Body of pancreas (tissue), 4 donors: ENCODE results near the gene MT1B. TPM values are rescaled to one million over a fixed set of nuclear protein-coding genes. Genes with fewer than 3 reads are reported as not detected.

Experiments used
- ATAC-seq: fragments of 150-250 bp; one replicate; pipeline ENCODE4 v1.9.1; 2016
- DNase-seq, 4 donors: peaks; one replicate each; pipeline ENCODE4 v3.0.0-alpha.2; 2019
- H3K27ac ChIP-seq, 4 donors: fragments of 200-600 bp; sonication (generic); 1 replicate in 3 of 4; 2 replicates in 1 of 4; pipeline versions ENCODE4 v1.5.1 to v1.6.1; 2016 to 2019; ENCODE audit warnings: mild to moderate bottlenecking in 1 of 4, mixed read lengths in 1 of 4, moderate library complexity in 1 of 4
- H3K27me3 ChIP-seq, 2 donors: fragments of 200-600 bp; sonication (generic); one replicate each; pipeline ENCODE4 v1.6.0; 2016; ENCODE audit warnings: mild to moderate bottlenecking in 1 of 2
- H3K36me3 ChIP-seq, 2 donors: fragments of 200-600 bp; sonication (generic); replicated peaks in 1 of 2; 2 replicates each; pipeline ENCODE4 v1.5.1; 2016; ENCODE audit warnings: low read depth in 2 of 2; ENCODE audit not compliant: insufficient read depth in 1 of 2
- H3K4me1 ChIP-seq: fragments of 200-600 bp; sonication (generic); one replicate; pipeline ENCODE4 v1.6.0; 2016
- H3K4me3 ChIP-seq, 2 donors: fragments of 200-600 bp; sonication (generic); 1 replicate in 1 of 2; 2 replicates in 1 of 2; pipeline ENCODE4 v1.5.1; 2016 to 2019
- H3K9me3 ChIP-seq, 3 donors: fragments of 200-600 bp; sonication (generic); 1 replicate in 2 of 3; 2 replicates in 1 of 3; pipeline ENCODE4 v1.5.1; 2016
- POLR2A ChIP-seq, 3 donors: fragments of 450-650 bp; IDR thresholded peaks; one replicate each; pipeline ENCODE4 v1.6.1; 2016; ENCODE audit warnings: antibody characterized with exemption in 3 of 3, mild to moderate bottlenecking in 2 of 3
- WGBS, 2 donors: methylation state at CpG; one replicate each; pipeline ENCODE4 v1.1.5; 2017; 5-methylcytosine and 5-hydroxymethylcytosine counted together
- intact Hi-C: fragments of 100-400 bp; cut with DNase I; formaldehyde crosslinking; loops from one replicate; pipeline ENCODE4 v1.15.1; 2023
- total RNA-seq, 2 donors: library from RNA; depleted of rRNA; stranded (reverse); fragments of >200 nt; gene quantifications; one replicate each; pipeline ENCODE4 v1.1.0, GENCODE V29; 2016
- TF ChIP-seq, protein P1 (sequence below), 7 experiments: fragments of 450-650 bp in 4 of 7; fragments of 200-600 bp in 3 of 7; sonication (generic) in 3 of 7; IDR thresholded peaks; one replicate each; pipeline ENCODE4 v1.5.1; 2016 to 2019; ENCODE audit warnings: antibody characterized with exemption in 7 of 7

Gene MT1B
- total RNA-seq, 2 donors from 2014 or later, result not detected

DNA sequence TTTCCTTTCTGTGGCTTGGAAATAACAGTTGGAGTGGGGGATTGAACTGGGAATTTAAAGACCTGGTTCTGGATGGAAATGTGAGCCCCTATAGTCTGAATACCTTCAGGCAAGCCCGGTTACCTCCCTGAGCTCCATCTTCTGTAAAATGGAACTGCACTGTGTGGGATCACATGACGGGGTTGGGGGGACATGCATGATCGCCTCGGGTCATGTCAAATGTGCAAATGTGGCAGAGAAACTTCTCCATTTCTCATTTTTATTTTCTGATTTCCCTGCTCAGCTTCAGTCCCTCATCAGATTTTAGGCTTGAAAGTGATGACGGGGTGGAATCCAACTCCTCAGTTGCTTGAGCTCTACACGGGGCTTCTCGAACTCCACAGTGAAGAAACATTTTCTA, 1.5 kb downstream of the MT1B start:
- Histone ChIP-seq H3K27ac (no peak overlapping the region), H3K27me3 (no peaks in the 10 kb centered on the region), H3K36me3 (no peaks in the 10 kb centered on the region), H3K9me3 (no peaks in the 10 kb centered on the region), H3K4me3 (no peak overlapping the region), H3K4me1 (peaks cover 6% of the 10 kb centered on the region)
- 74 to 86% methylated on average over 7 of the region's 7 CpGs for WGBS, 2 donors
- DNase-seq (no peak), ATAC-seq (no peak)
- TF ChIP-seq, protein P1, sequence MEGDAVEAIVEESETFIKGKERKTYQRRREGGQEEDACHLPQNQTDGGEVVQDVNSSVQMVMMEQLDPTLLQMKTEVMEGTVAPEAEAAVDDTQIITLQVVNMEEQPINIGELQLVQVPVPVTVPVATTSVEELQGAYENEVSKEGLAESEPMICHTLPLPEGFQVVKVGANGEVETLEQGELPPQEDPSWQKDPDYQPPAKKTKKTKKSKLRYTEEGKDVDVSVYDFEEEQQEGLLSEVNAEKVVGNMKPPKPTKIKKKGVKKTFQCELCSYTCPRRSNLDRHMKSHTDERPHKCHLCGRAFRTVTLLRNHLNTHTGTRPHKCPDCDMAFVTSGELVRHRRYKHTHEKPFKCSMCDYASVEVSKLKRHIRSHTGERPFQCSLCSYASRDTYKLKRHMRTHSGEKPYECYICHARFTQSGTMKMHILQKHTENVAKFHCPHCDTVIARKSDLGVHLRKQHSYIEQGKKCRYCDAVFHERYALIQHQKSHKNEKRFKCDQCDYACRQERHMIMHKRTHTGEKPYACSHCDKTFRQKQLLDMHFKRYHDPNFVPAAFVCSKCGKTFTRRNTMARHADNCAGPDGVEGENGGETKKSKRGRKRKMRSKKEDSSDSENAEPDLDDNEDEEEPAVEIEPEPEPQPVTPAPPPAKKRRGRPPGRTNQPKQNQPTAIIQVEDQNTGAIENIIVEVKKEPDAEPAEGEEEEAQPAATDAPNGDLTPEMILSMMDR (IDR thresholded peaks at IDR 0.05), result no peak
- TF ChIP-seq POLR2A (IDR thresholded peaks at IDR 0.05), result no peak
- intact Hi-C loops, result no loop called here

DNA sequence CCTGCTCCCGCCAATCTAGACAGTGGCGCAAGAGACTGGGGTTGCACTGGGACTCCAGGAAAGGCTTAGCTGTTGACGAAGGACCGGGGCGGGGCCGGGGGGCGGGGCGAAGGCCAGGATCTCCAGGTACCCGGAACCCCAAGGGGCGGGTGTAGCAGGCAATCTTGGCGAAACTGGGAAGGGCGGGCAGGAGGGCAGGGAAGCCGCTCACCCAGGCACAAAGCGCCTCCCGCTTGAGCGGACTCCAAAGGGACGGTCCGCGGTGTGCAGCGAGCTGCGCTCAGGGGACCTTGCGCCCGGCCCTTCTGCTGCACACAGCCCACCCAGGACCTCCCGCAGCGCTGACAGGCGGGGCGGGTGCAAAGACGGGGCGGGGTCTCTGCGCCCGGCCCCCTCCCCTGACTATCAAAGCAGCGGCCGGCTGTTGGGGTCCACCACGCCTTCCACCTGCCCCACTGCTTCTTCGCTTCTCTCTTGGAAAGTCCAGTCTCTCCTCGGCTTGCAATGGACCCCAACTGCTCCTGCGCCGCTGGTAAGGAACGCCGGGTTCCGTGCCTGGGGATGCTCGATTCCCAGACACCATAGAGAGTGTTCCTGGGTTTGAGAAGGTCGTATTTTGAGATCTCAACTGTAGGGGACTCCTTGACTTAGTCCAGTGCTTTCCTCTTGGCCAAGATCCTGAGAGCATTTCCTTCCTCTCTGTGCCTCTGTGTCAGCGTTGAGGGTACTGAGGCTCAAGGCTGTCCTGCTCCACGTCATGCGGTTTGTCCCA, 6.1 kb downstream of the MT1B start, which contains the start of gene MT1F:
TSS of gene MT1F (plus strand) at position 405 of the 772 bp plus-strand sequence. CDS start at position 505, 100 bp downstream.
- WGBS, 2 donors, result 0 to 1% methylated on average over 16 to 45 of the region's 46 CpGs
- ATAC-seq, result peak; percentile 96
- peaks cover 21% of the 10 kb centered on the region for H3K4me1 ChIP-seq

DNA sequence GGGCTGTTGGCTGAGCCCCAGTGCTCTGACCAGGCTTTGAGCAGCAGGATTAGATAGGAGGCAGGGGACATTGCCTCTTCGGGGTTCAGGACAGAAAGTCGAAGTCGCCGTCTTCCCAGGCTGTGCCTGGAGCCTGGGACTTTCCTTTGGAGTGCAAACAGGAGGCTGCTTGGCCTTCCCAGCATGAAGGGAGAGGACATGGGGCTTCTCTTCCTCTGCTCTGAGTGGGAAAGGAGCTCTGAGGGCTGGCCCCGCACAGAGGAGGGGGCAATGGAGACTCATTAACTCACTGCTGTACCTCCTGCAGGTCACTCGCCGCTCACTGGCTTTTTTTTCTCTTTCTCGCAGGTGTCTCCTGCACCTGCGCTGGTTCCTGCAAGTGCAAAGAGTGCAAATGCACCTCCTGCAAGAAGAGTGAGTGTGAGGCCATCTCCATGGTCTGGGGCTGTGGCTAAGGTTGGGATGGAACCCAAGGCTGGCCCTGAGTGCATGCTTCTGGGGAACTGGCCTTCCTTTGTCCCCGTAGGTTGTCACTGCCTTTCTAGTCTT, 6.7 kb downstream of the MT1B start:
- WGBS, 2 donors, result 9 to 10% methylated on average over 7 to 10 of the region's 10 CpGs
- peak in 2 of 4 donors; percentile 39 to 66 for DNase-seq
- Histone ChIP-seq H3K27me3 (no peaks in the 10 kb centered on the region), H3K27ac (peak overlapping the region; percentile 92 to 97 (median 96)), H3K9me3 (no peaks in the 10 kb centered on the region), H3K36me3 (no peaks in the 10 kb centered on the region), H3K4me1 (peaks cover 21% of the 10 kb centered on the region), H3K4me3 (peak overlapping the region; percentile 20 to 61)
- TF ChIP-seq, protein P1 (IDR thresholded peaks at IDR 0.05), result peak in 1 of 7 experiments; percentile 9
- no peak for TF ChIP-seq POLR2A (IDR thresholded peaks at IDR 0.05)
- ATAC-seq, result peak; percentile 6
- intact Hi-C loops, result no loop called here

More for the DNA sequence above, 6.1 kb downstream of the MT1B start, which contains the start of gene MT1F:
- peak; percentile 76 to 85 (median 83) for TF ChIP-seq POLR2A (IDR thresholded peaks at IDR 0.05)
- TF ChIP-seq, protein P1 (IDR thresholded peaks at IDR 0.05), result peak in 2 of 7 experiments; percentile 33 to 37
- Histone ChIP-seq H3K9me3 (no peaks in the 10 kb centered on the region), H3K4me3 (peak within 1 kb of the TSS; percentile 20 to 61), H3K27ac (peak within 1 kb of the TSS; percentile 92 to 97 (median 96)), H3K27me3 (no peaks in the 10 kb centered on the region), H3K36me3 (no peaks in the 10 kb centered on the region)
- peak; percentile 97 to 99 (median 98) for DNase-seq
- intact Hi-C loops, result no loop called here

DNA sequence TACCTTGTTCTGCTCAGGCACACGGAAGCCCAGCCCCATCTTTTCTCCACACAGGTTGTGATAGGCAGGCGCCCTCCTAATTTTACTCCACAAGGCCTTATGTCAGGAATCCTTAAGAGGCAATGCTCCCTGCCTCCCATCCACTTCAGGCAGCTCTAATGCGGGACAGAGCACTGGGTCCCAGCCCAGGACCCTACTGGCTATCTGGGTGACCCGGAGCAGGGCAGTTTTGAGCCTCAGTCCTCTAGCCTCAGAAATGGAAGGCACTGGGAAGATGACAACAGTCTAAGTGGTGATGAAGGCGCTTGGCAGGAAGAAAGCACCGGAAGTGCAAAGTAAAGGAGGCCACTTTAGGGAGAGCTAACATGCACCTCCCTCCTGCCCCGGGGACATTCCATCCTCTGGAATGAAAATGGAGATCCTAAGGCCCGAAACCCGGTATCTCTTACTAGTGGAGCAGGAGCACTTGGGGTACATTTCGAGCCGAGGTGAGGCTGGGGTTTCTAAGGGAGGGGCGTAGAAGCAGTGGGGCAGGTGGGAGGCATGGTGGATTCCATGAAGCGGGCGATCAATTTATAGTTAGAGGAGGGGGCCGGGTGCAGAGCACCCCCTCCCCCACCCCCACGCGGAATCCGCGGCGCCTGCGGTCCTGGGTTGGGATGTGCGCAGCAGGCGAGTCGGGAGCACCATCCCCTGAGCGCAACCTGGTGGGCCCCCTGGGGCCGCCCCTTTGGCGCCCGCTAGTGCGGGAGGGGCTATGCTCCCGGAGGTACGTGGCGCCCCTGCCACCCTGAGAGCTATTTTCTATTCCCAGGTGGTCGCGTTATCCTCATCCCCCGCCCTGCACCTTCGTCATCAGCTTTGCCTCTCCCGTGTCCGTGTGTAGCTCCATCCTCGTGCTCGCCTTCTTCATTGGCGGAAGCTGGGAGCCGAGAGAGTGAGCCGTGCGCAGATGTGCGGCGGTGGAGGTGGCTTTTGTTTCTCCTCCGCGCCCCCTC, 11.0 kb downstream of the MT1B start:
- ATAC-seq, result no peak
- no peaks in the 10 kb centered on the region for H3K27me3 ChIP-seq

More for the DNA sequence above, 11.0 kb downstream of the MT1B start:
- 49 to 66% methylated on average over 44 to 45 of the region's 48 CpGs for WGBS, 2 donors
- intact Hi-C loops, result no loop called here
- Histone ChIP-seq H3K4me3 (no peak overlapping the region), H3K27ac (no peak overlapping the region), H3K4me1 (peaks cover 31% of the 10 kb centered on the region), H3K9me3 (no peaks in the 10 kb centered on the region), H3K36me3 (no peaks in the 10 kb centered on the region)
- DNase-seq, result no peak
- no peak for TF ChIP-seq POLR2A (IDR thresholded peaks at IDR 0.05)
- TF ChIP-seq, protein P1 (IDR thresholded peaks at IDR 0.05), result no peak
